Measurements from ENCODE around the gene NDUFS3.
"Not testable (repeated sequence)": the region's sequence is repeated elsewhere in the genome, so short reads cannot be mapped to it uniquely, and the experiment has no call there.

Gene NDUFS3

GRCh38 chr11:47562393-47562792 is 16.5 kb upstream of the NDUFS3 start:
- DNase-seq: not testable (repeated sequence)

DNA sequence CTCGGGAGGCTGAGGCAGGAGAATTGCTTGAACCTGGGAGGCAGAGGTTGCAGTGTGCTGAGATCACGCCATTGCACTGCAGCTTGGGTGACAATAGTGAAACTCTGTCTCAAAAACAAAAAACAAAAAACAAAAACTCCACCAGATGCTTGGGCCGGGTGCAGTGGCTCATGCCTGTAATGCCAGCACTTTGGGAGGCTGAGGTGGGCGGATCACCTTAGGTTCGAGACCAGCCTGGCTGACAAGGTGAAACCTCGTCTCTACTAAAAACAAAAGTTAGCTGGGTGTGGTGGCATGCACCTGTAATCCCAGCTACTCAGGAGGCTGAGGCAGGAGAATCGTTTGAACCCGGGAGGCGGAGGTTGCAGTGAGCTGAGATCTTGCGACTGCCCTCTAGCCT is 14.5 kb upstream of the NDUFS3 start:
- not testable (repeated sequence) for DNase-seq

- DNase-seq: no peak
Observed at GRCh38 chr11:47564933-47565339, 13.9 kb upstream of the NDUFS3 start.

DNA sequence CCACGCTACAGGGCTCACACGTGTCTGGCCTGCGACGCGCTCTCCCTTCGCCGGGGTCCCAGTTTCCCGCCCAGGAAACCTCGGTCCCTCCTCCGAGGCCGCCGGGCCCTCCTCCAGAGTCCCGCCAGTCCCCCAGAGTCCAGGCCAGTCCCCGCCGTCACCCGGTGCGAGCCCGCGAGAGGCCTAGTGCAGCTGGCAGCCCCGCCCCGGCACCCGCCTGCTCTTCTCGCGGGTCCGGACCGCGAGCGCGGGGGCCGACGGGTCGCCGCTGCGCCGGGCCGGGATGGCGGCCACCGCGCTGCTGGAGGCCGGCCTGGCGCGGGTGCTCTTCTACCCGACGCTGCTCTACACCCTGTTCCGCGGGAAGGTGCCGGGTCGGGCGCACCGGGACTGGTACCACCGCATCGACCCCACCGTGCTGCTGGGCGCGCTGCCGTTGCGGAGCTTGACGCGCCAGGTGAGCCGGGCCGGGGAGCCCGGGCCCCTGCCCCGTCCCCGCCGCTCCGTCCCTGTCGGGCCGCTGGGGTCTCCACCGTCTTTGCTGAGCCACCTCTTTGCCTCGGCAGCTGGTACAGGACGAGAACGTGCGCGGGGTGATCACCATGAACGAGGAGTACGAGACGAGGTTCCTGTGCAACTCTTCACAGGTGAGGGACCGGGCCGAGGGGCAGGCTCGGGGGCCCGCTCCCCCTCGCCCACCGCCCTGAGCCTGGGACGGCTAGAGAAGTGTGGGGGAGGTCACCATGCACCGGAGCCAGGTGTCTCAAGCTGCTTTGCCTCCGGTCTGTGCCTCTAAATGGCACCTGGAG is 13.3 kb upstream of the NDUFS3 start, which contains the start of gene PTPMT1:
Gene PTPMT1 (plus strand): TSS at position 260 of the 809 bp plus-strand sequence. CDS start 24 bp downstream, at position 284.
- DNase-seq: peak; percentile 47

DNA sequence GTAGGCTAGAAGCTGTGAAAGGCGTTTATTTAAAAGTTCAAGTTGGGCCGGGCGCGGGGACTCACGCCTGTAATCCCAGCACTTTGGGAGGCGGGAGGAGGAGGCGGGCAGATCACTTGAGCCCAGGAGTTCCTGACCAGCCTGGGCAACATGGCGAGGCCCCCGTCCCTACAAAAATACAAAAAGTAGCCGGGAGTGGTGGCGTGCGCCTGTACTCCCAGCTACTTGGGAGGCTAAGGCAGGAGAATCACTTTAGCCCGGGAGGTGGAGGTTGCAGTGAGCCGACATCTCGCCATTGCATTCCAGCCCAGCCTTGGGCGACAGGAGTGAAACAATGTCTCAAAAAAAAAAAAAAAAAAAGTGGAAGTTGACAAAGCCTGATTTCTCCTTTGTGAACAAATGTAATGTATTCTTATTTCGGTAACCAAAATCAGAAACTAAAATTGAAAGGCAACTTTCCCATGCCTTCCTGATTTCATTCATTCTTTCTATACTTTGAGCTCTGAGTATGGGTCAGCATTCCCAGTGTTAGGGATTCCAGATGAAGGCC is 12.7 kb upstream of the NDUFS3 start:
- no peak for DNase-seq

DNA sequence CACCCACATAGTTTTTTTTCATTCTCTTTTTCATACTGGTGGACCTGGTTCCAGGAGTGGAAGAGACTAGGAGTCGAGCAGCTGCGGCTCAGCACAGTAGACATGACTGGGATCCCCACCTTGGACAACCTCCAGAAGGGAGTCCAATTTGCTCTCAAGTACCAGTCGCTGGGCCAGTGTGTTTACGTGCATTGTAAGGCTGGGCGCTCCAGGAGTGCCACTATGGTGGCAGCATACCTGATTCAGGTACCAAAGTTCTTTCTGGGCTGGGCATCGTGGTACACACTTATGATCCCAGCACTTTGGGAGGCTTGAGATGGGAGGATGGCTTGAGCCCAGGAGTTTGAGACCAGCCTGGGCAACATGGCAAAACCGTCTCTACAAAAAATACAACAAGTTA is 9.2 kb upstream of the NDUFS3 start:
- no peak for DNase-seq

- no peak for DNase-seq
Observed at GRCh38 chr11:47570651-47571356, 8.1 kb upstream of the NDUFS3 start.

GRCh38 chr11:47571357-47571729 is 7.5 kb upstream of the NDUFS3 start:
- DNase-seq: no peak

- DNase-seq: no peak
Observed at GRCh38 chr11:47571895-47572294, 7.0 kb upstream of the NDUFS3 start.

DNA sequence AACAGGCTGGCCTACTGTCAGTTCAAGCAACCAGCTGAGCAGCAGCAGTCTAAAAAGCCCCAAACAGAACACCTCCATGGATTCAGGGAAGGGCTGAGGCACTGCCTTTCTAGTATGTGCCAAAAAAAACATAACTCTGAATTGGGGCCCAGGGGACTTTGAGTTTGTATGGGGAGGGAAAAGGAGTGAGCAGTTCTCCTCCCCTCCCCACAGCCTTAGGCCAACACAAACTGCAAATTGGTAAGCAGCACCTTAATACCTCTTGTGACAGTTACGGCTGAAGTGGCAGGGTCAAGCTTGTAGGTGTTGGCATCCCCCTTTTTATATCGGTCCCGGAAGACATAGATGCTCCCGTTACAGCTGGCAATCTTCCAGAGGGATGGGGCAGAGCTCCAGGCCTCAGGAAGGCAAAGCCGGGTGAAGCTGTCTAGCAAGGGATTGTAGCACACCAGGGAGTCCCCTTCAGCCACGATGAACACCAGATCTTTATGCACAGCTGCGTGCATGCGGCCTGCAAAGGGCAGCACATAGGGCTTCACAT is 6.1 kb upstream of the NDUFS3 start:
- DNase-seq: no peak

DNA sequence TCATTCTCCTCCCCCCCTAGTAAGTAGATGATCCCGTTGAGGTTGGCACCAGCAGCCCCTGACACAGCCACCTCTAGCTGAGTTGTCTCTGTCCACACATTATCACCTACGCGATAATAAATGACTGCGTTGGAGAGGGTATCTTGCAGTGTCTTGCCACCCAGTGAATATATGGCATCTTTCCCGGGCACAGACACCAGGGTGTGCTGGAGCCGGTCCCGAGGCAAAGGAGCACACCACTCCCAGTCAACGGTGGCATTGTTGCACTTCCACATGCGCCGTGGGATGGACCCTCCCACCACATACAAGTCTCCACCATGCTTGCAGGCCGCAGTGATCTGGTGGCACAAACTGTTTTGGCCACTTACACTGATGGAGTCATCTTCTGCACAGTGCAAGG is 5.6 kb upstream of the NDUFS3 start:
- no peak for DNase-seq

- no peak for DNase-seq
Observed at GRCh38 chr11:47577460-47578041, 1.3 kb upstream of the NDUFS3 start.

DNA sequence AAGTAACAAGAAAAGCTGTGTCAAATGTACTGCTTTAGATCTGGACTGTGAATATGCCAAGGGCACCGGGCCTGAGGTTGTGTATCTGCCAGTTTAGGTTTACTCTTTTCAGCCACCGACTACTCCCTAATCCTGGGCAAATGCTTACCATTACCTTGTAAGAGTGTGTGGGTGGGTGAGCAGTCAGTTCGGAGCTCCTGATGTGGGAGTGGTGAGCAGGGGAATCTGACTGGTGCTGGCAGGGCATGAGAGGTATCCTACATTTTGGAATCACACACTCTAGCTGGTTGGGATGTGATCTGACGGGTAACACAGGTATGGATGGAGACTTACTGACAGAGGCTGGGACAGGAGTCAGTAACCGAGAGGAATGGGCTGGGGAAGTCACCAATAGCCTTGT is 5.0 kb downstream of the NDUFS3 start:
- DNase-seq: no peak

GRCh38 chr11:47586098-47586855 is 7.4 kb downstream of the NDUFS3 start, which contains the start of gene FAM180B:
FAM180B (plus strand) TSS chr11:47586678; CDS start chr11:47586769, 91 bp downstream.
- no peak for DNase-seq

- no peak for DNase-seq
Observed at GRCh38 chr11:47587039-47587716, 8.3 kb downstream of the NDUFS3 start.

GRCh38 chr11:47587723-47588326 is 9.0 kb downstream of the NDUFS3 start:
- DNase-seq: no peak

DNA sequence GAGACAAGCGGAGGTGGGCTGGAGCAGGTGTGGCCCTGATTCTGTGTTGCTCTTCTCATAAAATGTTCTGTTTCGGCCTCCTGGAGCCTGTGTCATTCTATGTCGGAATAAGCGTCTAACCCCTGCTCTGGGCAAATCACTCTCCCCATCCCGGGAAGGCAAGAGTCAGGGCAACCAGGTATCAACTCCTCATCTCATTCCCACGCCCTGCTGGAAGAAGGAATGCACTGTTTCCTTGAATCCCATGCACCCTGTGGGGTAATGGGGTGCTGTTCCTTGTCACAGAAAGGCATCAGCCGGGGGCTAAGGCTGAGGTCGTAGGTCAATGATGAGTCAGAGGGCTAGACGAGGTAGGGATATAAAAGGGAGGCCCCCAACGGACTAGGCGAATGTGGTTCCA is 10.2 kb downstream of the NDUFS3 start:
- no peak for DNase-seq

DNA sequence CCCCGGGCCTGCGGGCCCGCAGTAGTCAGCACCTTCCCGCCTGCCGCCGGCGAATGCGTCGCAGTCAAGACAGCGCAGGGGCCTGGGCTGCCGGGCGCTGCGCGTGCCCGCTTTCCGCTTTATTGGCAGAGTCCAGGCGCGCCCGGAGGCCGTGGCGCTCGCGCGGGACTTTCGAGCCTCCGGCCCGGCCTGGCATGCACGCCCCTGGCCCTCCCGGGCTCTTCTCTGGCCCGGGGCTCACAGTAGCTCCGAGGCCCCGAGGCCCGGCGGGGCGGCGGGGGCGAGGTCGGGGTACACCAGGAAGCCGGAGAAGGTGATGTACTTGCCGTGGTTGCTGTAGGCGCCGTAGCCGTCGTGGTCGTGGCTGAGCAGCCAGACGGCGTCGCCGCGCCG is 10.7 kb downstream of the NDUFS3 start:
- no peak for DNase-seq

- DNase-seq: no peak
Observed at GRCh38 chr11:47589977-47590861, 11.3 kb downstream of the NDUFS3 start.

DNA sequence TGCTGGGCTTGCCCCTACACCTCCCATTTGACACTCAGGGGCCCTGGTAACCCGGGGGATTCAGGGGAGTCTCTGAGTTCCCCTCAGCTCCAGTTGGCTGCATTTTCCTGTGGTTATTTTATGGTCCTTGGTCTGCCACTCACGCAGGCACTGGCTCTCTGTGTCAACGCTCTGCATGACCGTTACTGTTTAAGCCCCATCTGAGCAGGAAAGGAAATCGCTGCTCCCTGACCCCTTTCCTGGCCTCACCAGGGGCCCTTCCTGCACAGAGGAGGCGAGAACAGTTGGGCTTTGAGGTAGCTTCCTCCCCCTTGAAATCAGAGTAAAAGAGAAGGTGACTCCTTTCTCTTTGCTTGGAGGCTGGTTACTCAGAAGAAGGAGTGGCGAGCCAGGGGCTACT is 12.9 kb downstream of the NDUFS3 start:
- DNase-seq: no peak

All from activated gamma-delta T cell (primary cell).